ENCODE measurements around the gene CDC42EP2.
A peak's percentile ranks its signal among the peaks of the same experiment; 100 is the strongest.
"Not testable (repeated sequence)": the region's sequence is repeated elsewhere in the genome, so short reads cannot be mapped to it uniquely, and the experiment has no call there.

Gene CDC42EP2

DNA sequence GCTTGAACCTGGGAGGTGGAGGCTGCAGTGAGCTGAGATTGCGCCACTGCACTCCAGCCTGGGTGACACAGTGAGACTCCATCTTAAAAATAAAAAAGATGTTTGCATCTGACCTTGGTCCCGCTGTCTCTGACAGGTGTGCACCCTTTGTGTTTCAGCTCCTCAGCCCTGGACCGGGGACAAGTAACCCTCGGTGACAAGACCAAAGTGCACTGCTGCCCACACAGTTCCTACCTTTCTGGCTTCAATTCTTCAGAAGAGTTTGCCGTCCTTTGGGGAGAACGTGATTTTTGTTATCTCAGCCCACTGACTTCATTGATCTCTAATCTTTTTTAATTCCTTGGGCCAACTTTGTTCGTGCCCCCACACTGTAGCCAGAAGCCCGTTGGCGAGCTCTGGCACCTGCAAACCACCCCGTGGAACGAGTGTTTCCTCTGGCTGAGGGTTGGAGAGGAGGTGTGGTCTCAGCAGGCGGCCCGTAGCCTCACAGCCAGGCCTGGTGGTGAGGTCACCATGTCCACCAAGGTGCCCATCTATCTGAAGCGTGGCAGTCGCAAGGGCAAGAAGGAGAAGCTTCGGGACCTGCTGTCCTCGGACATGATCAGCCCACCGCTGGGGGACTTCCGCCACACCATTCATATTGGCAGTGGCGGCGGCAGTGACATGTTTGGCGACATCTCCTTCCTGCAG, 5.9 kb downstream of the CDC42EP2 start:
- DNase-seq (ENCODE audit: low spot score), result no peak

DNA sequence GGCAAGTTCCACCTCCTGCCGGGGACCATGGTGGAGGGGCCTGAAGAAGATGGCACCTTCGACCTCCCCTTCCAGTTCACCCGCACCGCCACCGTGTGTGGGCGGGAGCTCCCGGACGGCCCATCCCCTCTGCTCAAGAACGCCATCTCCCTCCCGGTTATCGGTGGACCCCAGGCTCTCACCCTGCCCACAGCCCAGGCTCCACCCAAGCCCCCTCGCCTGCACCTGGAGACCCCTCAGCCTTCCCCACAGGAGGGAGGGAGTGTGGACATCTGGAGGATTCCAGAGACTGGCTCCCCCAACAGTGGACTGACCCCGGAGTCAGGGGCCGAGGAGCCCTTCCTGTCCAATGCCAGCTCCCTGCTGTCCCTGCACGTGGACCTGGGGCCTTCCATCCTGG, 6.4 kb downstream of the CDC42EP2 start:
- DNase-seq (ENCODE audit: low spot score), result no peak

DNA sequence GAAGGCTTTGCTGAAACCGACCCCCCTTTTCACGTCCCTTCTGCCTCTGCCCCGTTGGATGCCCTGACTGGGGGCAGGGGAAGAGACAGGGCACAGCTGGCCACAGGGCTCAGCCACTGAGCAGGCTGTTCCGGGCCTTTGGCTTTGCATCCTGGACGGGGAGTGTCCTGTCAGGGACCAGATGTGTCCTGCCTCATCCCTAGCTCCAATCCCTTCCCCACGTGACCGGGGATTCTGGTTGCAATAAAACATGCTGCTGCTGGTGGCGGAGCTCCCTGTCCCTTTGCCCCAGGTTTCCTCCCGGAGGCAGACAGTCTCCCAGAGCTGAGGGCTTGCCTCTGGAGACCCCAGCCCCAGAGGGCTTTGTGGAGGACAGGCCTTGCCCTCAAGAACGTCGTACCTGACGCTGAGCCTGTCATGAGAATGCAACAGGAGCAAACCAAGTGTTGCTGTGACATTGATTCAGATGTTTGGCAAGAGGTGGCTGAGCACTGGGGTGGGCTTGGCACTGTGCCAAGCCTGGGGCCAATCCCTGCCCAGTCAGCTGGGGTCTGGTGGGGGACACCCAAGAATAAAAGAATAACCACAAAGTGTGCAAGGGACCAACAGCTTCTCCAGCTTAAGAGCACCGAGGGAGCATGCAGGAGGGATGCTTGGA, 7.3 kb downstream of the CDC42EP2 start:
- no peak for DNase-seq (ENCODE audit: low spot score)

DNA sequence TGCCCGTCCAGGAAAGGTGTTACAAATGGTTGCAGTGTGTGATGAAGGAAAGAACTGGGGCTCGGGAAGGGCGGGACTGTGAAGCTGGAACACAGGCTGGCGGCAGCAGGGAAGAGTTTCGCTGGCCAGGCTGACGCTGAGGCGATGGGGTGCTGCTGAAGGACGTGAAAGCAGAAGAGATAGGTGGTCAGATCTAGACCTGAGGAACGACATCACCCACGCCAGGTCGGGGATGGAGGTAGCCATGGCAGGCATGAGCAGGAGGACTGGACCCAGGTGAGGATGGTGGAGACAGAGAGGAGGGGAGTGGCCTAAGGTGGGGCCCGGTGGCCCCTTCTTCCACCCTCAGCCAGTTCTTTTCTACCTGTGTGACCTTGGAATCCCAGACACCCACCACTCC, 9.1 kb downstream of the CDC42EP2 start:
- no peak for DNase-seq (ENCODE audit: low spot score)

DNA sequence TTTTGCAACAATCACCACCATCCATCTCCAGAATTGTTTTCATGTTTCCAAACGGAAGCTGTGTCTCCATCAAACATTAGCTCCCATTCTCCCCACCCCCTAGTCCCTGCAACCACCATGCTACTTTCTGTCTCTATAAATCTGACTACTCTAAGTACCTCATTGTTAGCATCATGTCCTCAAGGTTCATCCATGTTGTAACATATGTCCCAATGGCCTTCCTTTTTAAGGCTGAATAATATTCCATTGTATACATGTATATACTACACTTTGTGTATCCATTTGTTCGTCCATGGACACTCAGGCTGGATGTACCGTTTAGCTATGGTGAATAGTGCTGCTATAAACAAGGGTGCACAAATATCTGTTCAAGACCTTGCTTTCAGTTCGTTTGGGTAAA, 10.8 kb downstream of the CDC42EP2 start:
- DNase-seq (ENCODE audit: low spot score), result no peak

DNA sequence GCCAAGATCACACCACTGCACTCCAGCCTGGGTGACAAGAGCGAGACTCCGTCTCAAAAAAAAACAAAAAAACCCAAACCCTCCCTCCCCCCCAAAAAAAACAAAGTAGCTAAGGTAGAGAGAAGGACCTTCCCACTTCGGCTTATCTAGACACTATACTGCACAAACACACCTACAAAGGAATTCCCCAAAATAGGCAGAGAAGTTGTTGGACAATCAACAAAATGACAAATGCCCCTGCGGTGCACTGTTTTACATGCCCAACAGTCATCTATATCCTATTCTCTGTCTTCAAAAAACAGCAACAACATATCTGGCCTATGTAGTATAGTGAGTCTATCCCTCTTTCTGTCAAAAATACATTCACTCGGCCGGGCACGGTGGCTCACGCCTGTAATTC, 12.4 kb downstream of the CDC42EP2 start:
- DNase-seq (ENCODE audit: low spot score), result no peak

DNA sequence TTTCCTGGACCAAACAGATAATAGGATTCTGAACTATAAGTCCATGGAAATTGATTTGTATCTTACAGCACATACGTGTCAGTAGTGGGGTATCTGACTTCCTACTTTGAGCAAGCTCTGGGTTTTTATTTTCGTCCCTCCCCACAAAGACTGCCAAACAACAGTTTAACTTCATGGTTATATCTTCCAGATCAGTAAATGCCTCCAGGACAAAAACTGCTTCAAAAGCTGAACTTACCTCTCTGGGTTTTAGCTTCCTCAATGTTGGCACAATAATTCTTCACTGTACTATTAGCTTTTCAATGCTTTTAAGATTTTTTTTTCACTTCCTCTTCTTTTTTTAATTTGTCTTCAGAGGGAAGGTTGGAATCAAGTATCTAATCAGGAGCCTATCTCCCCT, 14.8 kb downstream of the CDC42EP2 start:
- no peak for DNase-seq (ENCODE audit: low spot score)

DNA sequence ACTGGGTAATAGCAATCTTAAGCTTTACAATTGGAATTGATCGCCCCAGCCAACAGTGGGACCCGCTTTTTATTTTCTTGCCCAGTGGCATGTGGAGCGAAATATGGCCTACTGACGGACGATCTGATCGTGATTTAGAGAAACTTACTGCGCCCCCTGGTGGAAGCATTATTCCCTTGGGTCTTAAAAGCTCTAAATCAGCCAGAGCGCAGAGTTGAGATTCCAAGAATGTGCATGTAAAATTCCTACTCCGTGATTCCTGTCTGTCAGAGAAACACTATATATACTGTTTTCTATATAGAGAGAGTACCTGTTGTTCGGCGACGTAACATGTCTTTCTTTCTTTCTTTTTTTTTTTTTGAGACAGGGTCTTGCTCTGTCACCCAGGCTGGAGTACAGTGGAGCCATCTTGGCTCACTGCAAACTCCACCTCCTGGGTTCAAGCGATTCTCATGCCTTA, 15.3 kb downstream of the CDC42EP2 start:
- DNase-seq (ENCODE audit: low spot score), result peak; percentile 93

DNA sequence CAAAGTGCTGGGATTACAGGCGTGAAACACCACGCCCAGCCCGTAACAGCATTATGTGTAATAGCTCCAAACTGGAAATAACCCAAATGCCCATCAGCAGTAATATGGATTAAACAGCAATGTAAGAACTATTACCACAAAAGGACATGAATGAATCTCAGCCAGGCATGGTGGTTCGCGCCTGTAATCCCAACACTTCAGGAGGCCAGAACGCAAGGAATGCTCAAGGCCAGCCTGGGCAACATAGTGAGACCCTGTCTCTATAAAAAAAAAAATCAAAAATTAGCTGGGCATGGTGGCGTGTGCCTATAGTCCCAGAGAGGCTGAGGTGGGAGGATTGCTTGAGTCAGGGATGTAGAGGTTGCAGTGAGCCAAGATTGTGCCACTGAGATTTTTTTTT, 15.9 kb downstream of the CDC42EP2 start:
- no peak for DNase-seq (ENCODE audit: low spot score)

DNA sequence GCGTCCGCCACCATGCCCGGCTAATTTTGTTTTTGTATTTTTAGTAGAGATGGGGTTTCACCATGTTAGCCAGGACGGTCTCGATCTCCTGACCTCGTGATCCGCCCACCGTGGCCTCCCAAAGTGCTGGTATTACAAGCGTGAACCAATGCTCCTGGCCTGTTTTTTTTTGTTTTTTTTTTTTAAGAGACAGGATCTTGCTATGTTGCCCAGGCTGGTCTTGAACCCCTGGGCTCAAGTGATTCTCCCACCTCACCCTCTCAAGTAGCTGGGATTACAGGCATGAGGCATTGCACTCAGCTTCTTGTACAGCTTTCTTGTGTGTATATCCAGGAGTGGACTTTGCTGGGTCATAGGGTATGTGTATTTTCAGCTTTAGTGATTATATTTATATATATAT, 17.9 kb downstream of the CDC42EP2 start:
- not testable (repeated sequence) for DNase-seq (ENCODE audit: low spot score)

DNA sequence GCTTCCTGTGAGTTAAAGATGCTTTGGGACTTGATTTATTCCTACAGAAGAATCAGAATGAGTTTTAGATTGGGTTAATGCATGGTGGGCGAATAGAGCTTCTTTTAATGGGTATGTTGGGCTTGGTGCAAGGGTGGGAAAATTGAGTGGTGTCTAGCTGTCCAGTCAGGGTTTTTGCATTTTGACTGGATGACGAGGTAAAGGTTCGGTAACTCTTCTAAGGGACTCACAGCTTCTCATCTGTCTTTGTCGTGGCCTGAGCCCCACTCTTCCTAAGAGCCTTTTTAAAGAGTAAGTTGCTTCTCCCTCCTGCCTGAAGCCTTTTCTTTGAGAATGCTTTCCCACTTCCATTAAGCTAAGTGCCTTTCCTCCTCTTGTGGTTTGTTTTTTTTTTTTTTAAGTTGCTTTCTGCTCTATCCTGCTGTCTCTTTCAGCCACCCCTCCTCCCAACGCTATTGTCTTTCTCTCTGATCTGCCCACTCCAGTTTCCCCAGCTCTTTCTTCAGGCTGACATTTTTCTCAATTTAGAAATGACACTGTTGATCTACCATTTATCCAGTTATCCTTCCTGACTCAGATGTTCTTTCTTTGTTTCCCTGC, 20.1 kb downstream of the CDC42EP2 start:
- DNase-seq (ENCODE audit: low spot score), result peak; percentile 64

DNA sequence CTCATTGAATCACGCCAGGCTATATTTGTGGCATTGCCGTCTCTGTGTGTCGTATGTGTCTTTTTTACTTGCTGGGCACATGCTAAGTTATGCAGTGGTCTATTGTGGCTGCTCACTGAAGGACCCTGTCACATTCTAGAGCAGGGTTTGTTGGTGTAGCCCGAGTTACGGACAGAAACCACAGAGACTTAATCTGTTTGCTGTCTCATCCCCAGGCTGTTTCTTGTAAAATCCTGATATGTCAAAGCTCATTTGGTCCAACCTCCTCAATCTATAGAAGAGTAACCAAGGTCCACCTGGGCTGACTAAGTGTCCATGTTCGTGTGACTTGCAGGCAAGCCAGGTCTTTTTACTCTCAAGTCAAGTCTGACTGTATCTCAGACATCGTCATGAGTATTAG, 24.0 kb downstream of the CDC42EP2 start:
- no peak for DNase-seq (ENCODE audit: low spot score)

DNA sequence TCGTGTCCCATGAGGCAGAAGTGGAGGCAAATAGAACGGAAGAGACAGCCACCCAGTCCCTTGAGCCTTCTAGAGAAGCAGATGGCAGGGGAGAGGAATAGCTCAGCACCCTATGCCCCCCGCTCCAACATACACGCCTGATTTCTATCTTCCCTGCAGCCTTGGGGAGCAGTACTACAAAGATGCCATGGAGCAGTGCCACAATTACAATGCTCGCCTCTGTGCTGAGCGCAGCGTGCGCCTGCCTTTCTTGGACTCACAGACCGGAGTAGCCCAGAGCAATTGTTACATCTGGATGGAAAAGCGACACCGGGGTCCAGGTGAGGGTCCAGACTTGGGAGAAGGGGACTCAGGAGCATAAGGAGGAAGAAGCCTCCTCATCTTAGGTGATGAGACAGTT, 25.6 kb downstream of the CDC42EP2 start:
- no peak for DNase-seq (ENCODE audit: low spot score)

DNA sequence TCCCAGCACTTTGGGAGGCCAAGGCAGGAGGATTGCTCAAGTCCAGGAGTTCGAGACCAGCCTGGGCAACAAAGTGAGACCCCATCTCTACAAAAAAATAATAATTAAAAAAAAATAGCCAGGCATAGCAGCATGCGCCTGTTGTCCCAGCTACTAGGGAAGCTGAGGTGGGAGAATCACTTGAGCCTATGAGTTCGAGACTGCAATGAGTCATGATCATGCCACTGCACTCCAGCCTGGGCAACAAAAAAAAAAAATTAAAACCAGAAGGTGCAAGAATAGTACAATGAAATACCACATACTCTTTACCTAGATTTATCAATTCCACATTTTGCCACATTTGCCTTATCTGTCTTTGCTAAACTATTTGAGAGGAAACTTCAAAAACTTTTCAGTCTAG, 27.2 kb downstream of the CDC42EP2 start:
- DNase-seq (ENCODE audit: low spot score), result no peak

DNA sequence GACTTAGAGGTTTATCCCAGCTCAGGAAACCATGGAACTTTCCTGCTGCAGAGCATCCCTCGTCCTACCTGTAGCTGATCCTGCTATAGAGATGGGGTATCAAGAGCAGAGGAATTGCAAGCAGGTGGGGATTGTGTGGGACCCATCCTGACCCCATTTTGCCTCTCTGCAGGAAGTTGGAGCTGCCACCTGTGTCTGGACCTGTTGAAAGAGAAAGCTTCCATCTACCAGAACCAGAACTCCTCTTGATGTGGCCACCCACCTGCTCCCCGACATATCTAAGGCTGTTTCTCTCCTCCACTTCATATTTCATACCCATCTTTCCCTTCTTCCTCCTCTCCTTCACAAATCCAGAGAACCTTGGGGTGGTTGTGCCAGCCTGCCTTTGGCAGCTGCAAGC, 36.8 kb downstream of the CDC42EP2 start:
- no peak for DNase-seq (ENCODE audit: low spot score)

DNA sequence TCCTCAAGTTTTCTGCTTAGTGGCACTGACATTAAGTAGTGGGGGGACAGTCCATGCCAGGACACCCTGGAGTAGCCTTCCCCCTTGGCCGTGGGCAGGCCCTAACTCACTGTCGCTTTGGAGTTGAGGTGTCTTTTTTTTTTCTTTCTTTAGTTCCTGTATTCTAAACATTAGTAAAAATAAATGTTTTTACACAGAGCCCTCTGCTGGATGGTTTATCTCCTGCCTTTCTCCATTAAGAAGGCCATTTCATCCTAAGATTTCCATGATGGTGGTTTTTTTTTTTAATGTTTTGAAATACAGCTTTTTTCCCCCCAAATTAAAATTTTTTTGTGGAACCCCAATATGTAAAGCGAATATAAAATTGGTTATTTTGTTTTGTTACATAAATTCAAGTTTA, 38.1 kb downstream of the CDC42EP2 start:
- DNase-seq (ENCODE audit: low spot score), result peak; percentile 55

DNA sequence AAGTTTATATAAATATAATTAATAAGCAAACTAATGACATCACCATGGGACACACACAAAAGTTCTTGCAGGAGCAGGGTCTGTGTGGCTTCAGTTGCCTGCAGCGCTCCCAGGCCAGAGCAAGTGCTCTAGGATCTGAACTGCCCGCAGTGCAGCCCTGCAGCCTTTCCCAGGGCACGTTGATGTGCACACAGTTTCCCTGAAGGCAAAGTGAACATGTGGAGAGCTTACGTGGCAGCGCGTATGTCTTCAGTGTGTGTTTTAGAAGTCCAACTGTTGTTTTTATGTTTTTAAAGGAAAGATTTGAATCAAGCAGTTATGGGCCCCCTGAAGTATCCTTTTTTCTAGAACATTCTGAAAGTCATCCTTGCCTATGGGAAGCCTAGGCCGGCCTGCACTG, 38.7 kb downstream of the CDC42EP2 start:
- DNase-seq (ENCODE audit: low spot score), result no peak

DNA sequence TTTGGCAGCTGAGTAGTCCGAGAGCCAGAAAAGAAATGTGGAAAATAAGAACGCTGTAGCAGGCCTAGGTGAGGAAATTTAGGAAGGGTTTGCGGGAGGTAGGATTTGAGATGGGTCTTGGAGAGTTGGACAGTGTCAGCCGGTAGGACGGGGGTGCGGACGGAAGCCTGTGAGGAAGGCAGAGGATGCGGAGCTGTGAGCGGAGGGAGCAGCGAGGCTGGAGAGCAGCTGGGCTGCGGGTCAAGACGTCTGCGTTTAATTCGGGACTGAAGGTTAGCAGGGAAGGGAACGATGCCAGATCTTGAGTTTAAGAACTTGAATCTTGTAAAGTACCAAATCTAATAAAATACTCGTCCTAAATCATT, 39.2 kb downstream of the CDC42EP2 start:
- no peak for DNase-seq (ENCODE audit: low spot score)

DNA sequence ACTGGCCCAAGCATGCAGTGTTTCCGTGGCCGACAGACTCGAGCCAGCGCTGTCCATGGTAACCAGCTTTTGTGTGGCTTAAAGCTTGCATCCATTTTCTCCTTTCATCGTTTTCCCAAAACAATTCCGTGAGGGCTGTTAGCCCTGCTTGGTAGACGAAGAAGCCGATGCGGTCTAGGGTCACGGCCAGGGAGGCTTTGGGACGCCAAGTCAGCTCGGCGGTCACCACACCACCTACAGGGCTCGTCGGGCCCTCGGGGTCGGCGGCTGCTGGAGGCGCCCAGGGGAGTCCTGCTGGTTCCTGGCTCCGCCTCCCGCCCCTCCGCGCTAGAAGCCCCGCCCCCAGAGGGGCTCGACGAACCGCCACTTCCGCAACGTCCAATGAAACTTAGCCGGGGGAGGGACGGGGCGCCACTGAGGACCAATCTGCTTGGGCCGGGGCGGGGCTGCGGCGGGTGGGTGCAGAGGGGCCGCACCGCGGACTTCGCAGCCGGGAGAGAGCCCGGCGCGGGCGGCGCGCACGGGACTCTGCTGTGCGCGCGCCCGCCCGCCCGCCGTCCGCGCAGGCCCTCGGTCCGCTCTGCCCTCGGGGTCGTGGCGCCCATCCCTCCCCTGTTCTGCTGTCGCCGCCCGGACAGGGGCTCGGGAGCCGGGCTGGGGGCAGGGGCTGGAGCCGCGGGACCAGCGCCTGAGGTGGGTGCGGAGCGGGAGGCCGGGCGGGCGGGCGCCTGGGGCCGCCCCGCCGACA, 39.8 kb downstream of the CDC42EP2 start, which contains the start of gene TIGD3:
TSS of gene TIGD3 (plus strand) at position 487 of the 748 bp plus-strand sequence. CDS start 1,058 bp downstream, outside the sequence.
- peak; percentile 95 for DNase-seq (ENCODE audit: low spot score)

DNA sequence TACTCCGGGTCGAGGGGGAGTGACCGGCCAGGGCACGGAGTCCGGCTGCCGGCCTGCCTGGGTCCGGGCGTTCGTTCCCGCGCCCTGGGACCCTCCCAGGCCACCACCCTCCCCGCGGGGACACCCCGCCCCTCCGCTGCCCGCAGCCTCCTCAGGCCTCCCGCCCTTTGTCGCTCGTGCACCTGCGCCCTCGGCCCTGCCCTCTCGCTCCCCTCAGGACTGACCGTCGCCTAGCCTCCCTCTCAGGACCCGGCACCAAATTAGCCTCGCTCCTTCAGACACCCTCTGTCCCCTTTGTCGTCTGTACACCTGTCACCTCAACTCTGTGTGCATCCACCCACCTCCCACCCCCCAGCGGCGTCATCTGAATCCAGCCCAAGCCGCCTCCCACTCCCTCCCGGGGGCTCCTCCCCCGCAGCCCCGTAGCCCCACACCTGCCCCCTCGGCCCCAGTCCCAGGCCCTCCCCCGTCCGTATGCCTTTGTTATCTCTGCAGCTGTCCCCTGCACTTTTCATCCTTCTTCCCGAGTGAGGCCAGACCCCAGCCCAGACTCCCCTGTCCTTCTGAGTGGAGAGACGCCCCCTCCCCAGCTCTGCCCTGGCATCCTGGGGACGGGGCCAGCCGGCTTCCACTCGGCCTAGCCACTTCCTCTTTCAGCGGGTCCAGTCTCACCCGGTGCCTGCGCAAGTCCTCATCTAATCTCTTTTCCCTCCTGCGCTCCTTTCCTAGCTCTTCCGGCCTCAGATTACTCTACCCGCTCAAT, 40.5 kb downstream of the CDC42EP2 start:
- no peak for DNase-seq (ENCODE audit: low spot score)

DNA sequence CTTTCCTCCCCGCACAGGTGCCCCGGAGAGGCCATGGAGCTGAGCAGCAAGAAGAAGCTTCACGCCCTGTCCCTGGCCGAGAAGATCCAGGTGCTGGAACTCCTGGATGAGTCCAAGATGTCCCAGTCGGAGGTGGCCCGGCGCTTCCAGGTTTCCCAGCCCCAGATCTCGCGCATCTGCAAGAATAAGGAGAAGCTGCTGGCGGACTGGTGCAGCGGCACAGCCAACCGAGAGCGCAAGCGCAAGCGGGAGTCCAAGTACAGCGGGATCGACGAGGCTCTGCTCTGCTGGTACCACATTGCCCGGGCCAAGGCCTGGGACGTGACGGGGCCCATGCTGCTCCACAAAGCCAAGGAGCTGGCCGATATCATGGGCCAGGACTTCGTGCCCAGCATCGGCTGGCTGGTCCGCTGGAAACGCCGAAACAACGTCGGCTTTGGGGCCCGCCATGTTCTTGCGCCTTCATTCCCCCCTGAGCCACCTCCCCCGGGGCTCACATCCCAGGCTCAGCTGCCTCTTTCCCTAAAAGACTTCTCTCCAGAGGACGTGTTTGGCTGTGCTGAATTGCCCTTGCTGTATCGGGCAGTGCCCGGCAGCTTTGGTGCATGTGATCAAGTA, 41.2 kb downstream of the CDC42EP2 start:
- DNase-seq (ENCODE audit: low spot score), result no peak

All from RKO (cell line).